ENCODE data around the gene PRKN.

- no peak for TF ChIP-seq CTCF (IDR thresholded peaks at IDR 0.05 in 8 of 11, conservative IDR thresholded peaks at IDR 0.05 in 3 of 11)
- TF ChIP-seq POLR2A (IDR thresholded peaks at IDR 0.05): no peak
Measured at GRCh38 chr6:162441991-162442390, 285.6 kb downstream of the PRKN start.
